Ramos (cell line): ENCODE data around the gene MTHFD2L.

ENCODE experiments used
- in situ Hi-C: fragments of 300-500 bp; cut with MboI; formaldehyde crosslinking; loops from one replicate; pipeline ENCODE4 v1.14.3; 2022; ENCODE audit warnings: low sequenced_read_pairs; ENCODE audit not compliant: unreplicated experiment

The MTHFD2L gene

DNA sequence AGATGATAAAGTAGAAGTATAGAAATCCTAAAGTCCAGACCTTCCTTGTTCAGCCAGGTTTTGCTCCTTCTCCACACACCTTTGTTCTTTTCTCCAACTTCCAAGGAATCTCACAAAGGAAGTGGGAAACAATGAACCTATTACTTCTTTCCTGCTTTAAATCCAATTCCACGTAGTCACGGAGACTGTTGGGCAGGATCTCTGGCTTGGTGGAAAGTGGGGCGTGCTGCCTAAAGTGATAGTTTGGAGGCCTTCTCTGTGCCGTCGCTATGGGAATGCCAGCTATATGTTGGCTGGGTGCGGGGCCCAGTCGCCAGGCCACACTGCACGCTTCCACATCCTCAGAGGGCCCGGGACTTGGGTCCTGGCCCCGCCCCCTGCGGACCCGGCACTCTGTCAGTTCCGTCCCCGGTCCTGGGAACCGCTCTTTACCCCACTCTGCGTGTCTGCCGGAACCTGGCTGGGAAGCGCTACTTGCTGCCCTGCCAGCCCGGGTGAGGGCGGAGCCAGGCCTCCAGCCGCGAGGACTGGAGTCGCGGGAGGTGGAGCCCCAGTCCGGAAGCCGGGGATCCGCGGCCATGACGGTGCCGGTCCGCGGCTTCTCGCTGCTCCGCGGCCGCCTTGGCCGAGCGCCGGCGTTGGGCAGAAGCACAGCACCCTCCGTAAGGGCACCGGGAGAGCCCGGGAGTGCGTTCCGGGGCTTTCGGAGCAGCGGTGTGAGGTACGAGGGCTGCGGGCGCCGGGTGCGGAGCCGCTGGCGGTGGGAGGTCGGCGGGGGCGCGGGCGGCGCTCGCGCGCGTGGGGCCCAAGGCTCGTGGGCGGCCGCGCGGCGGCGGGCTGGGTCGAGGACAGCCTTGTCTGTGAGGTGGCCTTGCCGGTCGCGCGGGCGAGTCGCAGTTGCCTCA, at the start of gene MTHFD2L:
Gene MTHFD2L, plus strand, starts transcription at position 558 of the 905 bp plus-strand sequence. Its CDS starts 21 bp downstream, at position 579.
- in situ Hi-C loops, result loop anchor here (25.0 kb wide), 1 partner anchor 1096 kb away; the partner anchor contains the start of gene COX18

- in situ Hi-C loops, result no loop called here
Measured at GRCh38 chr4:74108457-74109115, 49.3 kb upstream of the MTHFD2L start.

DNA sequence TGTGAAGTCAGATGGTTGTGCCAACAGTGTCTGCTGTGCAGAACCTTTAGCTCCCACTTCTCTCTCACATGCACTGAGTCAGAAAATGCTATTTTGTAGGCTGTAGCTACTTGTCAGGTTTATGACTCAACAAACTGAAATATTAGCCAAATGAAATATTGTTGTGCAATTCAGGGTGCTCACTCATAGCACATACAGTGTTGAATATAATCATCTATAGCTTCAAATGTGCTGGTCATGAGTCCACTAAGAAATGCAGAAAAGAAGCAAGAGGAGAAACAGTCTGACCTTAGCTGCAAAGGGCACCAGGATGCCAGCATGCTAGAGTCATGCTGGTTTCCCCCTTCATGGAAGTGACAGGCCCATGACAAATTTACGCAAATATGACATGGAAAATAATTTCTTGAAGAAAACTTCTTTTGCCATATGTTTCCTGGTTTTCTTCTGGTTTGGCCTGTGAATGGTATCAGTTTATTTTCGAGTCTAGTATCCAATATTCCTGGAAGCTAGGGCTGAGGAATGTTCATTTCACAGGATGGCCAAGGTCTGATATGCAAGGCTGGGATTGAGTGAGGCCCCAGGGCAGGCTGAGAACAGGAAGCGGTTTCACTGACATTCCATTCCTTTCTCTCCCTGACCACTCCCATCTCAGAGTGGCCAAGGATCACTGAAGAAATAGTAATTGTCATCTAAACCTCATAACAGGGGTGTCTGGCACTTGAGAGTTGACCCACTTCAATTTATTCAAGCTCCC, 48.6 kb upstream of the MTHFD2L start:
- in situ Hi-C loops, result no loop called here

DNA sequence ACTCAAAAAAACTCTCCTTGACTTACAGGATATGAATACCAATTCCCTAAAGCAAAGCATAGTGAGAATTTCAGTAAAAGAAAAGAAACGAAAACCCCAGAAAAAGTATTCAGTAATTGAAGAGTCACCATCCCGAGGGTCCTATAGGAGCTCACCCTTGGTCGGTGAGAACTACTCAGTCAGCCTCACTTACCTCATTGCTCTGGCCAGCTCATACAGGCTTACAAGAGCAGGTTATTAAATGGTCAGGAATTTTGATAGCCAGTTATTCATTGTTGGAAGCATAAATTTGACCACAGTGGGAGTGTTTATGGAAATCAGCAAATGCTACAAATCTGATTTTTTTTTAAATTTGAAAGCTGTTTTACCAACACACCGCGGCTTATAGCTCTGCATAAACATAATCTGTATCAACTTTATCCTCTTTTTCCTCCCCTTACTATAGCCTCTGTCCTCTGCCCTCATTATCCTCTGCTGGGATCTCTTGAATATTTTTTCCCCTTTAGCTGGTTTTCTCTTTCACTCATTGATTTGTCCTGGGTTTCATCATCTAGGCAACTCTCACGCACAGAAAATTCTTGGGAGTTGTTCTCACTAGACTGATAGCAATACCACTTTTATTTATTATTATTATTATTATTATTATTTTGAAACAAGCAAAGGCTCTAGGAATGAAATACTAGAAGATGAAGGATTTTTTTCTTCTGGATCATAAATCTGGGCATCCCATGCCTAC, 47.9 kb upstream of the MTHFD2L start:
- in situ Hi-C loops, result no loop called here

DNA sequence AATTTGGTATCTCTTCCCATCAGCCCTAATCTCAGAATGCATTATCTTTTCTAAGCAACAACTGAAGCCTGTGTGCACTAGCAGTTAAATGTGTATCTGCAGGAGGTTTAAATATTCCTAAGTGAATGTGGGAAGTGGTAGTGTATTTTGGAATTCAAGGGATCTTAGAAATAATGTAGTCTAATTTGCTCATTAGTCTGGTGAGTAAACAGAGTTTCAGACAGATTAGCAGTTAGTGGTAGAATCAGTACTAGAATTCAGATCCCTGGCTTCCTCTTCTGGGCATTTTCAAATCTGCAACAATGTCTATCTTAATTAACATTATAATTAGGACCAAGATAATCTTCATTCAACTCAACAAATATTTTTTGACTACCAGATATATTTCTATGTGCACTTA, 47.2 kb upstream of the MTHFD2L start:
- in situ Hi-C loops, result no loop called here

DNA sequence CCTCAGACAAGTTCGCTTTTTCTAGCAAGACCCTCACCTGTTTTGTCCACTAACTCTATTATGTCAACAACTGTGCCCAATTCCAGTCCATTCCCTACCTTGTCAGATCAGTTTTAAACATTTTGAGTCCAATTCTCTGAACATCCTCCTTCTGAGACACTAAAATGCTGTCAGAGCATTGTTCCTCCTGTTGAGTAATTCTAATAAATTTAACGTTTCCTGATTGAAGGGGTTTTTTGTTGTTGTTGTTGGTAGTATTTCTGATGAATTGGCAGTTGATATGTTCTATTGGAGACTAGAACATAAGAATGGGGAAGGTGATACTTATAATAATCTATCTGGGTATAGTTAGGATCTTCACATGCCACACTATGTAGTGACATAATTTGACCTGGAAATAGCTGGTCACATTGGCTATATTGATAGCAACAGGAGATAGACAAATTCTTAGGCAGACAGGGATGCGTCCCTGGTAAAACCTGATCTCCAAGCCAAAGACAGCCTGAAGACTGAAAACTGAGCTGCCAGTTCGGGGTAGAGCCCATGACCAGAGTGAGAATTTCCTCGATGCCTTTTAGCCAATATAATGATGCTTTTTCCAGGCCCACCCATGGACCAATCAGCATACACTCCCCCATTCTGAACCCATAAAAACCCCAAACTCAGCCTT, 46.5 kb upstream of the MTHFD2L start:
- in situ Hi-C loops, result no loop called here

DNA sequence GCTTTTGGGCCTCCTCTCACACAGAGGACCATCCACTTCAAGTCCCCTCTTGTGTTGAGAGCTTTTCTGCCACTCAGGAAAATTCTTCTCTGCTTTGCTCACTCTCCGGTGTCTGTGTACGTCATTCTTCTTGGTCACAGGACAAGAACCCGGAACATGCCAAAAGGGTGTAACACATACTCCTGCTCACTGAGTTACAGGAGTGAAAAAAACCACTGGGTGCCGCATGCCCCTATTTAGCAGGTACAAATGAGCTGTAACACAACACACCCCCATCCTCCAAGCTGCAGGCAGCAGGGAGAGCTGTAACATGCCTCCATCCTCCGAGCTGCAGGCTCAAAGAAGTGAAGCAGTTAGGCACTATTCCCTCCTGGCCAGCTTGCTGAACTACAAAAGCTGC, 45.9 kb upstream of the MTHFD2L start:
- in situ Hi-C loops, result no loop called here

- in situ Hi-C loops, result no loop called here
Measured at GRCh38 chr4:74112399-74113105, 45.4 kb upstream of the MTHFD2L start.

DNA sequence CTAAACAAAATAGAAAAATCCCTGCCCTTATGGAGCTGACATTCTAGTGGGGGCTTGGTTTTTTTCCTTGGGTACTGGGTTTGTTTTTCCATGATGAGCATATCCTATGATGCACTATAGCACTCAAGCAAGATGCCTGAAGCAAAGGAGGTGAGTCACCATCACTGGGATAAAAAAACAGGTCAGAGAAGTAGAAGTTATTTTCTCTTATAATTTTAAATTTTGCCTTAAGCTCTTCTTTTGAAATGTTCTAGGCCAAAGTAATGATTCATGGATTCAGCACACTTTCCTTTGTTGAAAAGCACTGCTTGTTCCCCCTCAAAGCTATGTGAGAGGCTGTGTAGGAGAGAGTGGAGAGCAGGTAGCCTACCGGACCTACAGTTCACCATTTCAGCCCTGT, 43.7 kb upstream of the MTHFD2L start:
- in situ Hi-C loops, result no loop called here

- in situ Hi-C loops, result no loop called here
Measured at GRCh38 chr4:74117024-74117534, 40.8 kb upstream of the MTHFD2L start.

DNA sequence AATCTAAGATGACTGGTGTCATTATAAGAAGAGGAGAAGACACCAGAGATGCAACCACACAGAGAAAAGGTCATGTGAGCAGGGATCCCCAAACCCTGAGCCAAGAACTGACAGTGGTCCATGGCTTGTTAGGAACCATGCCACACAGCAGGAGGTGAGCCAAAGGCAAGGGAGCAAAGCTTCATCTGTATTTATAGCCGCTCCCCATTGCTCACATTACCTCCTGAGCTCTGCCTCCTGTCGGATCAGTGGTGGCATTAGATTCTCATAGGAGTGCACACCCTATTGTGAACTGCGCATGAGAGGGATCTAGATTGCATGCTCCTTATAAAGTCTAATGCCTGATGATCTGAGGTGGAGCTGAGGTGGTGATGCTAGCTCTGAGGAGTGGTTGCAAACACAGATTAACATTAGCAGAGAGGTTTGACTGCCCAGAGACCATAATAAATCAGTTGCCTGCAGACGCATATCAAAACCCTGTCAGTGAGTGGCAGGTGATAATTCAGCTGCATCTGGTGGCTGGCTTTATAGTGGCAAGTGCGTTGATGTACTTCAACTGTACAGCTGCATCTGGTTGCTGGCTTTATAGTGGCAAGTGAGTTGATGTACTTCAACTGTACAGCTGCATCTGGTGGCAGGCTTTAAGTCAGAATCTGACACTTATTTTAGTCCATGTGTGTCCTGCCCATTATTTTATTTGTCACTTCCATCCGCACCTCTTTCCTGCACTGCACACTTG, 39.1 kb upstream of the MTHFD2L start:
- in situ Hi-C loops, result no loop called here

DNA sequence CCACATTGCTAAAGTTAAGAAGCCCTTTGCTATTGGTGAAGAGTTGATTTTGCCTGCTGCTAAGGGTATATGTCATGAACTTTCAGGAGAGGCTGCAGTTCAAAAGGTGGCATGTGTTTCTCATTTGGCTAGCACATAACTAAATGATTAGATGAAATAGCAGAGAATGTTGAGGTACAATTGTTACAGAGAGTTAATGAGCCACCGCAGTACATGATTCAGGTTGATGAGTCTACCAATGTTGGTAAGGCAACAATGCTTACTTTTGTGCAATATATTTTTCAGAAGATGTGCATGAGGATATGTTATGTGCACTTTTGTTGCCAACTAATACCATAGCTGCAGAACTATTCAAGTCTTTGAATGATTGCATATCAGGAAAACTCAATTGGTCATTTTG, 37.8 kb upstream of the MTHFD2L start:
- in situ Hi-C loops, result no loop called here

DNA sequence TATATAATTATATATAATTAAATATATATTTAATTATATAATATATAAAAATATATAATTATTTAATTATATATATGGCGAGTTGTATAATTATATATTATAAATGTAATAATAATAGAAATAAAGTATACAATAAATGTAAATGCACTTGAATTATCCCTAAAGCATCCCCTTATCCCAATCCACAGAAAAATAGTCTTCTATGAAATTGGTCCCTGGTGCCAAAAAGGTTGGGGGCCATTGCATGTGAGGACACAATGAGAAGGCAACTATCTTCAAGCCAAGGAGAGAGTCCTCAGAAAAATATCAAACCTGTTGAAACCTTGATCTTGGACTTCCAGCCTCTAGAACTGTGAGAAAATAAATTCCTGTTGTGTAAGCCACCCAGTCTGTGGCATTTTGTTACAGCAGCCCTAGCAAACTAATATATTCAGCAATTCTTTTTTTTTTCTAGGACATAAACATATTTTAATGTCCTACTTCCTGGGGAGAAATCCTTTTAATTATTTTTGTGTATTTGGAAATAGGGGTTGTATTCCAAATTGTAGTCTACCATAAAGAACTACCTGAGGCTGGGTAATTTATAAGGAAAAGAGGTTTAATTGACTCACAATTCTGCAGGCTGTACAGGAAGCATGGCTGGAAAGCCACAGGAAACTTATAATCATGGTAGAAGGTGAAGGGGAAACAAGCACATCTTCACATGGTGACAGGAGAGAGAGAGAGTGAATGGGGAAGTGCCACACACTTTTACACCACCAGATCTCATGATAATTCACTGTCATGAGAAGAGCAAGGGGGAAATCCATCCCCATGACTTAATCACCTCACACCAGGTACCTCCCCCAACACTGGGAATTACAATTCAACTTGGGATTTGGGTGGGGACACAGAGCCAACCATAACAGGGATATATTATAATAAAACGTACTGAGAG, 36.0 kb upstream of the MTHFD2L start:
- in situ Hi-C loops, result no loop called here

DNA sequence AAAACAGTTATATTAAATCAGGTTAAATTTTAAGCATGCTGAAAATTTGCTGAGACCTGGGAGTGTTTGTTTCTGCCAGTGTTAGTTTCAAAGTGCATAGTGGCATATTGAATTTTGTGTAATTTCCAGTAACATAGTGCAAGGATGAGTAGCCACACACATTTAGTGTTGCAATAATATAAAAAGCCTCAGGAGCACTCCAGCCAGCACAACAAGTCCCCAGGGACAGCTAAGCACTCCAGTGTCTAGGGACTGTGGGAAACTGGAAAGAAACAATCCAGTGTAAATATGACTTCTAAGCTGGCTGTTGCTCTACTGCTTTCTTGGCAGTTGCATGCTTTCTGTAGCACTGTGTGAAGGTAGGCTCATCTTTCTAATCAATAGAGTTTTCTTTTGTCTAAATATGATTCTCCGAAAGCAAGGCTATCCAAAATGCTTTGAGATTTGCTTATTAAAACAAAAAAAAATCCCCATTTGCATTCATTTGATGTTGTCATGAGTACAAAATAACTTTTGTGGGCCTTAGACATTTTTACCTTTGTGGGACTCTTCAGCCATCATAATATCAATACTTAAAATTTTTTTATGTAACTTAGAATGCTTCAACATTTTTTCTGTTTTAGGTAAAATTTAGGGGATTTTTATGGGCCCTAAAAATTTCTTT, 34.7 kb upstream of the MTHFD2L start:
- in situ Hi-C loops, result no loop called here

DNA sequence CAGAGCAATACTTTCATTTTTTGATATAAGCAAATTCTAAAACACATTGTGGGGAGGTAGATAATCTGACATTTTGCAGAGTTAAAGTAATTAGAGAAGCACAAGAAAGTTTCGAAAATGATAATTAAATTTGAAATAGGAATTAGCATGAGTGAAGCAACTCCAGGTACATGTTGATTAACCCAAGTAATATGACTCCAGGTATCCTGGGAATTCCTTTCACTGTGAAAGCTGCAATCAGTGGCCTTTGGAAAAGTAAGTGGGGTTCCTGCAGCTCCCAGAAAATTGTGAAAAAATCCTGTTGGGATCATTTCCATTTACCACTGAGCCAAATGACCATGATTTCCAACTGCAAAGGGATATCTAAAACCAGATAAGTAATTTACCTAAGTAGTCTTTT, 32.9 kb upstream of the MTHFD2L start:
- in situ Hi-C loops, result loop anchor here (25.0 kb wide), 1 partner anchor 788 kb away; no protein-coding TSS in a partner anchor

GRCh38 chr4:74127745-74128144, 30.2 kb upstream of the MTHFD2L start:
- in situ Hi-C loops, result loop anchor here (25.0 kb wide), 1 partner anchor 790 kb away; no protein-coding TSS in a partner anchor
